Measurements from ENCODE around the gene MARCHF6. TPM values are rescaled to one million over a fixed set of nuclear protein-coding genes. Genes with fewer than 3 reads are reported as not detected.

The MARCHF6 gene, protein sequence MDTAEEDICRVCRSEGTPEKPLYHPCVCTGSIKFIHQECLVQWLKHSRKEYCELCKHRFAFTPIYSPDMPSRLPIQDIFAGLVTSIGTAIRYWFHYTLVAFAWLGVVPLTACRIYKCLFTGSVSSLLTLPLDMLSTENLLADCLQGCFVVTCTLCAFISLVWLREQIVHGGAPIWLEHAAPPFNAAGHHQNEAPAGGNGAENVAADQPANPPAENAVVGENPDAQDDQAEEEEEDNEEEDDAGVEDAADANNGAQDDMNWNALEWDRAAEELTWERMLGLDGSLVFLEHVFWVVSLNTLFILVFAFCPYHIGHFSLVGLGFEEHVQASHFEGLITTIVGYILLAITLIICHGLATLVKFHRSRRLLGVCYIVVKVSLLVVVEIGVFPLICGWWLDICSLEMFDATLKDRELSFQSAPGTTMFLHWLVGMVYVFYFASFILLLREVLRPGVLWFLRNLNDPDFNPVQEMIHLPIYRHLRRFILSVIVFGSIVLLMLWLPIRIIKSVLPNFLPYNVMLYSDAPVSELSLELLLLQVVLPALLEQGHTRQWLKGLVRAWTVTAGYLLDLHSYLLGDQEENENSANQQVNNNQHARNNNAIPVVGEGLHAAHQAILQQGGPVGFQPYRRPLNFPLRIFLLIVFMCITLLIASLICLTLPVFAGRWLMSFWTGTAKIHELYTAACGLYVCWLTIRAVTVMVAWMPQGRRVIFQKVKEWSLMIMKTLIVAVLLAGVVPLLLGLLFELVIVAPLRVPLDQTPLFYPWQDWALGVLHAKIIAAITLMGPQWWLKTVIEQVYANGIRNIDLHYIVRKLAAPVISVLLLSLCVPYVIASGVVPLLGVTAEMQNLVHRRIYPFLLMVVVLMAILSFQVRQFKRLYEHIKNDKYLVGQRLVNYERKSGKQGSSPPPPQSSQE
- total RNA-seq: 53.0 and 103 TPM in 2 replicates

DNA sequence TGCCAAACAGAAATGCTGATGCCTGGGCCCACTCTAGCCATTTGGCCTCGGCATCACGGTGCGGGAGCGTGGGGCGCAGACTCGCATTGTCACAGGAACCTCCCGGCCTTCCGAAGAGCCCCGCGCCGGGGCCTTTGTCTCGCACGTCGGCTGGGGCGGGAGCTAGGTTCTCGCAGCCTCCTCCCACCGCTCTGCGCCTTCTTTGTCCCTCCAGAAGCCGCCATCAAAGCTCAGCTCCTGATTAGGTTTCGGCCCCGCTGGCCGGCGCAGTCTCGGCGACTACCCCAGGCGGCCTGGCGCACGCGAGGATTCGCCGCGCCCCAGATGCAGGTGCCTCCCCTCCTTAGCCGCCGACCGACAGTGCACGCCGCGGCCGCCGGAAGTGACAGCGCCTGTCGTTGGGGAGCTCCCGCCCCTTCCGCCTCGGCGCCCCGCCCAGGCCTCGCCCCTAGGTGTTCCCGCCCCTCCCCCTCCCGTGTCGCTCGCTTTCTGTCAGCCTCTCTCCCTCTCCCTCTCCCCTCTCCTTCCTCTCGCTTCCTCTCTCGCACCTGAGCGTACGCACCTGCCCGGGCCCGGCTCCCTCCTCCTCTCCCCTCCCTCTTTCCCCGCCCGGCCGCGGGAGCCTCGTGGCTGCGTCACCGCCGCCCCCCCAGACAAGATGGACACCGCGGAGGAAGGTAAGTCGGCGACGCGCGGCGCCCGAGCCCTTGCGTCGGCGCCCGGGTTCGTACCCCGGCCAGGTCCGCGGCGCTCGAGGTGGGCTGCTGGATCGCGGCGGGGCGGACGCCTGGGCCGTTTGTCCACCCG, at the start of gene MARCHF6:
Gene MARCHF6 (plus strand): TSS at position 455 of the 807 bp plus-strand sequence. CDS start 204 bp downstream, at position 659.

DNA sequence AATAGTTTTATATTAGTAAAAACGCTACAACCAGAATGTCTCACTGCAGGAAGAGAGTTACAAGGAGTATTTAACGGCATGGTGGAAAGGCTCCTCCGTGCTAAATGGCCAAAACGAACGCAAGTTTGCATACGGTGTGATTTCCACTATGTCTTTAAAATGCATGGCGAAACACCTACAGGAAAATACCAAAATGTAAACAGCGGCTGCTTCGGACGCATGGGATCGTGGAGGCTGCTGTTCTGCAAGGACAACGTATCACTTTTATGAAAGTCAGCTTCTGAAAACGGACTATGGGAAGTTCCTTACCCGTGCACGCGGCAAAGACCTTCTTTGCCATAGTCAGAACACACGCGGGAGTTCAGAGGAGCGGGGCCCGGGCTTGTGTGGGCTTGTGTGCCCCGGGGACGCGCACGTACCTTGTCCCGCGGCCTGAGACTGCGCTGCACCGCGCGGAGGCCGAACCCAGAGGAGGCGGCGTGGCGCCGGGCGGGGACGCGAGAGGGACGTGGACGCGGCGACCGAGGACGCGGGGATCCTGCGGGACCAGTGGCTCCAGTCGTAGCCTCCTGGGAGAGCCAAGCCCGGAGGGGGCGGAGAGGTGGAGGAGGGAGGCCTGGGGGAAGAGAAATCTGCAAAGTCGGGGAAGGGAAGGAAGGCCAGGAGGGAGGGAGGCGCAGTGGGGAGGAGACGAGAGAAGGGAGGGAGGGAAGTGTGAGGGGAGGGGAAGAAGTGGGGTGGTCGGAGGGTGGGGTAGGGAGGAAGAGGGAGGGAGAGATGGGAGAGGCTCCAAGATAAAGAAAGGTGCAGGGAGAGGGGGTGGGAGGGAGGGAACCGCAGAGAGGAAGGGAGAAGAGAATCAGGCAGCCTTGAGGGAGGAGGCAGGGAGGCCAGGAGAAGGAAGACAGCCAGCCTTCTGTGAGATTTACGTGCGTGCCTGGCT, 46.0 kb upstream of the MARCHF6 start, which contains the start of gene CMBL:
Gene CMBL (minus strand): TSS at position 697 of the 943 bp plus-strand sequence. CDS start 17,140 bp downstream, outside the sequence.

Other genes with a start within 250 kb of the MARCHF6 start
- 13.0 and 19.3 TPM in 2 replicates for gene ATPSCKMT, start 103.8 kb upstream of the MARCHF6 start, total RNA-seq
- gene CCT5, start 103.4 kb upstream of the MARCHF6 start, total RNA-seq: 325 and 532 TPM in 2 replicates
- 0.68 and 4.4 TPM in 2 replicates for gene CMBL, start 45.8 kb upstream of the MARCHF6 start, total RNA-seq
- 0.07 TPM in 1 of 2 replicates, not detected in the other for gene ROPN1L, start 88.2 kb downstream of the MARCHF6 start, total RNA-seq
- 0.34 and 0.43 TPM in 2 replicates for gene ANKRD33B, start 210.4 kb downstream of the MARCHF6 start, total RNA-seq

Measured in nasal cavity respiratory epithelium epithelial cell of viscerocranial mucosa (primary cell).